KMS-11 (cell line): Measurements from ENCODE around the gene HDLBP.

Source experiments
- H2AFZ ChIP-seq: fragments of 200-600 bp; sonication (generic); 2 replicates; pipeline ENCODE4 v1.6.1; 2016; ENCODE audit warnings: antibody characterized with exemption, mixed run types, low read depth
- H3K27ac ChIP-seq: fragments of 200-600 bp; sonication (generic); 2 replicates; pipeline ENCODE4 v1.6.1; 2016; ENCODE audit warnings: mild to moderate bottlenecking, mixed run types
- H3K27me3 ChIP-seq: fragments of 200-600 bp; sonication (generic); 2 replicates; pipeline ENCODE4 v1.6.1; 2017; ENCODE audit warnings: mild to moderate bottlenecking, low read depth, mixed run types, moderate library complexity; ENCODE audit not compliant: insufficient read depth
- H3K36me3 ChIP-seq: fragments of 200-600 bp; sonication (generic); 2 replicates; pipeline ENCODE4 v1.6.1; 2017; ENCODE audit warnings: mild to moderate bottlenecking, mixed run types; ENCODE audit not compliant: insufficient read depth
- H3K4me1 ChIP-seq: fragments of 200-600 bp; sonication (generic); 2 replicates; pipeline ENCODE4 v1.6.1; 2016; ENCODE audit warnings: mild to moderate bottlenecking, low read depth, mixed run types; ENCODE audit not compliant: poor library complexity, severe bottlenecking
- H3K4me2 ChIP-seq: fragments of 200-600 bp; sonication (generic); 2 replicates; pipeline ENCODE4 v1.7.0; 2016; ENCODE audit warnings: mild to moderate bottlenecking, mixed run types
- H3K4me3 ChIP-seq: fragments of 200-600 bp; sonication (generic); IDR thresholded peaks from 2 replicates; pipeline ENCODE4 v1.6.1; 2017; ENCODE audit warnings: low read depth, low read length, mixed read lengths; ENCODE audit not compliant: insufficient read depth
- H3K79me2 ChIP-seq: fragments of 200-600 bp; sonication (generic); 2 replicates; pipeline ENCODE4 v1.6.1; 2016; ENCODE audit warnings: low read depth, mixed run types; ENCODE audit not compliant: insufficient read depth
- H3K9ac ChIP-seq: fragments of 200-600 bp; sonication (generic); 2 replicates; pipeline ENCODE4 v1.6.1; 2016; ENCODE audit warnings: mild to moderate bottlenecking, mixed run types
- H4K20me1 ChIP-seq: fragments of 200-600 bp; sonication (generic); 2 replicates; pipeline ENCODE4 v1.6.1; 2016; ENCODE audit warnings: mild to moderate bottlenecking, mixed run types; ENCODE audit not compliant: insufficient read depth
- CTCF ChIP-seq: fragments of 200-600 bp; sonication (generic); conservative IDR thresholded peaks from 2 replicates; pipeline ENCODE4 v1.6.1; 2017; ENCODE audit warnings: low read depth, mild to moderate bottlenecking, antibody characterized with exemption, low read length, moderate library complexity, mixed read lengths

HDLBP gene

GRCh38 chr2:241224851-241225438 is 90.5 kb downstream of the HDLBP start:
- Histone ChIP-seq H3K4me1 (no peaks in the 10 kb centered on the region), H4K20me1 (no peaks in the 10 kb centered on the region), H2AFZ (no peak overlapping the region), H3K27me3 (no peaks in the 10 kb centered on the region), H3K27ac (no peak overlapping the region), H3K4me3 (no peak overlapping the region), H3K36me3 (peaks cover under 1% of the 10 kb centered on the region; the same call in 1 of the 2 replicates), H3K9ac (no peak overlapping the region), H3K79me2 (no peaks in the 10 kb centered on the region), H3K4me2 (no peak overlapping the region)
- no peak for TF ChIP-seq CTCF

DNA sequence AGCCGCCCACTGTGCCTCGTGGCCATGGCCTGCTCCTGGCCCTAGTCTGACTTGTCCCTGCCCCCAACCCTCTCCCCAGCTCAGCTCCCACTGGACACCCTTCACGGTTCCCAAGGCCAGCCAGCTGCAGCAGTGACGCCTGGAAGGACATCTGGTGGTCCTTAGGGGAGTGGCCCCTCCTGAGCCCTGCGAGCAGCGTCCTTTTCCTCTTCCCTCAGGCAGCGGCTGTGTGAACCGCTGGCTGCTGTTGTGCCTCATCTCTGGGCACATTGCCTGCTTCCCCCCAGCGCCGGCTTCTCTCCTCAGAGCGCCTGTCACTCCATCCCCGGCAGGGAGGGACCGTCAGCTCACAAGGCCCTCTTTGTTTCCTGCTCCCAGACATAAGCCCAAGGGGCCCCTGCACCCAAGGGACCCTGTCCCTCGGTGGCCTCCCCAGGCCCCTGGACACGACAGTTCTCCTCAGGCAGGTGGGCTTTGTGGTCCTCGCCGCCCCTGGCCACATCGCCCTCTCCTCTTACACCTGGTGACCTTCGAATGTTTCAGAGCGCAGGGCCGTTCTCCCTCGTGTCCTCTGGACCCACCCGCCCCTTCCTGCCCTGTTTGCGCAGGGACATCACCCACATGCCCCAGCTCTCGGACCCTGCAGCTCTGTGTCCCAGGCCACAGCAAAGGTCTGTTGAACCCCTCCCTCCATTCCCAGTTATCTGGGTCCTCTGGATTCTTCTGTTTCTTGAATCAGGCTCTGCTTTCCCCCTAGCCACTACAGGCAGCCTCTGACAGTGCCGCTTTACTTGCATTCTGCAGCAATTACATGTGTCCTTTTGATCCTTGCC is 91.2 kb downstream of the HDLBP start:
- Histone ChIP-seq H3K4me1 (no peaks in the 10 kb centered on the region), H2AFZ (no peak overlapping the region), H3K27ac (no peak overlapping the region), H4K20me1 (no peaks in the 10 kb centered on the region), H3K79me2 (no peaks in the 10 kb centered on the region), H3K36me3 (no peaks in the 10 kb centered on the region; the same call in 1 of the 2 replicates), H3K9ac (no peak overlapping the region), H3K27me3 (no peaks in the 10 kb centered on the region), H3K4me2 (no peak overlapping the region), H3K4me3 (no peak overlapping the region)
- TF ChIP-seq CTCF, result no peak

DNA sequence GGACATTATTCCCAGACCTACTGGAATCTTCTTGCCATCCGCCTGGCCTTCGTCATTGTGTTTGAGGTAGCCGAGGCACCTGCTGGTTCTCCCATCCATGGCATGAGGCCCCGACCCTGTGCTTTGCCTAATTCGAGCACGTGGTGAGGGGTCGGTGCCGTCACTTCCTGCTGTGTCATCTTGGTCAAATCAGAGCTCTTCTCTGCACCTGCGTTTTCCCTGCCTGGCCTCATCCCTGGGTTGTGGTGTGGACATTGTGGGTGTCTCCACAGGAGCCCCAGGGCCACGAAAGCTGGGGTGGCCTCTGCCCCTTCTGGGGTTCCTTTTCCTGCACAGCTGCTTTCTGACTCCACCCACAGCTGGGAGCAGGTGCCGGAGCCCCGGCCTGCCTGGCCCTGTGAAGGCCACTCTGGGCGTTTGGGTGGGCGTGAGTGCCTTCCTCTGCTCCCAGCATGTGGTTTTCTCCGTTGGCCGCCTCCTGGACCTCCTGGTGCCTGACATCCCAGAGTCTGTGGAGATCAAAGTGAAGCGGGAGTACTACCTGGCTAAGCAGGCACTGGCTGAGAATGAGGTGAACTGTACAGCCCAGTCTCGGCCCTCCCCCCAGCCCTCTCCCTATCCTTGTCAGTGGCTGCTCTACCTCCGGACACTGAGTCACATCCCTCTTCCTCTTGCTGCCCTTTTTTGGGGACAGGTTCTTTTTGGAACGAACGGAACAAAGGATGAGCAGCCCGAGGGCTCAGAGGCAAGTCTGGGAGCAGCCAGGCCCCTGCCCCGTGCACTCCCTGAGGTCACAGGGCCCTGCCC is 92.1 kb downstream of the HDLBP start:
- Histone ChIP-seq H3K4me3 (no peak overlapping the region), H3K27me3 (no peaks in the 10 kb centered on the region), H4K20me1 (no peaks in the 10 kb centered on the region), H3K36me3 (no peaks in the 10 kb centered on the region), H3K4me2 (no peak overlapping the region), H3K27ac (no peak overlapping the region), H3K9ac (no peak overlapping the region), H2AFZ (no peak overlapping the region), H3K4me1 (no peaks in the 10 kb centered on the region), H3K79me2 (no peaks in the 10 kb centered on the region)
- TF ChIP-seq CTCF, result no peak

GRCh38 chr2:241219856-241220356 is 95.6 kb downstream of the HDLBP start:
- H3K27ac ChIP-seq, result no peak overlapping the region

More at GRCh38 chr2:241219856-241220356, 95.6 kb downstream of the HDLBP start:
- Histone ChIP-seq H3K4me1 (no peaks in the 10 kb centered on the region), H2AFZ (no peak overlapping the region), H3K27me3 (peaks cover 2% of the 10 kb centered on the region; the same call in 1 of the 2 replicates), H4K20me1 (no peaks in the 10 kb centered on the region), H3K79me2 (no peaks in the 10 kb centered on the region), H3K4me3 (no peak overlapping the region), H3K9ac (no peak overlapping the region), H3K36me3 (no peaks in the 10 kb centered on the region), H3K4me2 (no peak overlapping the region; the same call in 1 of the 2 replicates)
- TF ChIP-seq CTCF, result no peak
